Amygdala (tissue), 56 donors: ENCODE results near the gene KIF25.

Experiments
- DNase-seq, 56 donors: peaks; one replicate each; lab custom pipeline; 2025; lab: John Stamatoyannopoulos, UW

The KIF25 gene

DNA sequence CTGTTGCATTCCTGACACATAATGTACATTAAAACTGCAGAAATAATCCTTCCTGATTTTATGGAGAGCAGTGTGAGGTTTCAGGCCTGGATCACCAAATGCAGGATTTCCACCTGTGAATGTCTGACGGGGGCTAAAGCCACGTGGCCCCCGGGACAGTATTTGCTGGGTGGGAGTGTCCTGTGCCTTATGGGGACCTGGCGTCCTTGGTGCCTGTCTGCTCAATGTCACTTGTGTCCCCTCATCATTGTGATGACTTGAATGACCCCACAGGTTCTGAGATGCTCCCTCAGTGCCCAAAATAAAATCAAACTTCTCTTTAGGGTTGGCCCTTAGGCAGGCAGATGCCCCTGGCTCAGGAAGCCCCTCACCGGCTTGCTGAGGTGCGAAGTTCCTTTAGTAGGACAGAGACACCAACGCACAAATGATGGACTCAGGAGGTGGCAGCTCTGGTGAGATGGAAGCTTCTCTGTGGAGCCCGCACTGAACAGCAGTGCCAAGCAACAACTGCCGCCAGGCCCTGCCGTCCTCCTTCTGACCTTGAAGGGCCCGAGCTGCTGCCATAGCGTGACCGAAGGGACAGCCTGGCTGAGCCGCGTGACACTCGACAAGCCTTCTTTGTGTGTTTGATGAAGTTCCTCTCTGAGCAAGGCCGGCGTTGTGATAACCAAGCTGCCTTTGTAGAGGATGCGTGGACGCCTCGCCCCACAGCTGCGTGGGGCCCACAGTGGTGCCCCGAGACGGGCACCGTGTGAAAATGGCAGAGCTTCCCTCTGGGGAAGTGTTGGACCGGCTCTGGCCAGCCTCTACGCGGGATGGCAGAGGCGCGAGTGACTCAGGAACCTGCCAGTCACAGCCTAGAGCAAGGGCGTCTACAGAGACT is 50.6 kb downstream of the KIF25 start:
- DNase-seq = peak in 54 of 56 donors; percentile 27 to 91 (median 66)

DNA sequence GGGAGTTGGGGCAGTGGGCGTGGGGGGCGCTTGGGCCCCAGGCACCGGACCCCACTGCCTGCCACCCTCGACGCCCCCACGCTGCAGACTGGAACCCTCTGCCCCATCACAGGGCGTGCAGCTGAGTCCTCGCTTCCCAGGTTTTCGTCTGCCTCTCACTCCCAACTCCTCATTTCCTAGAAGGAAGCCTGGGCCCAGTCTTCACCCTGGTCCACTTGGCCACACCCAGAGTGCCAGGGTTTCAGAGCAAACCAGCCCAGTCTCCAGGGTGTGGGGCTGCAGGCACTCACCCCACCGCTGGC is 51.2 kb downstream of the KIF25 start:
- DNase-seq = no peak

DNA sequence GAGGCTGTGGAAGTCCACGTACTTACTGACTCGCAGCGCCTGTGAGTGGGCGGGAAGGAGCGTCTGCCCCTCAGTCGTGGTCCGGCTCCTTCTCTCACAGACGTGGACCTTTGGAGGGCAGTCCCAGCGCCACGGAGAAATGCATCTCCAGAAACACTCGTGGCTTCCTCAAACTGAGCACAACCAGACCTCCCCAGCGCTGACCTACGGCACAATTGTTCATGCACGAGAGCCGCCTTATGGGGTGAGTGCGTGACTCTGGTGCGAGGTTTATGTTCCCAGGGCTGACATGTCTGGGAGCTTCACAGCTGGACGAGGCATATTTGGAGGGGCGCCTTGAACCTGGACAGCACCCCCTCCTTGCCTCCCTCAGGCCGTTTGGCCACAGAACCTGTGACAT is 51.8 kb downstream of the KIF25 start:
- no peak for DNase-seq

DNA sequence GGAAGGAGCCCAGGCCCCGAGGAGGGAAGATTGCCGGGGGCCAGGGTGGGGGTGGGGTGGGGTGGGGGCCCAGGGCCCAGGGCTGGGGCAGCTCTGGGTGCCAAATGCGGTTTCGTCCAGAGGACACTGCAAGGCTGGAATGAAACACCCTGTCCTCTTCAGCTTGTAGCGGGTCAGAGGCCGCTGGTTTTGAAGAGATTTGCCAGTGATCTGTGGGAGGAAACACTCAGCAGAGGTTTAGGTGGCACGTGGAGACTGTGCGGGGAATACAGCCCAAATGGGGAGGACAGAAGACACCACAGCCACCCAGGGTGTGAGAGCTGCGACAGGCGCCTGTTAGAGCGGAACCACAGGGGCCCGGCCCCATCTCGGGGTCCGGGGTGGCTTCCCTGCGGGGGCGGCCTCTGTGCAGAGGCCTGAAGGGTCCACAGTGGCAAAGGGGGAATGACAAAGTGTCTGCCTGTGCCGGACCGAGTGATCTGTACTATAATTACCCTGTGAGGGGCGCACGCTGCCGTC is 52.3 kb downstream of the KIF25 start:
- no peak for DNase-seq

DNA sequence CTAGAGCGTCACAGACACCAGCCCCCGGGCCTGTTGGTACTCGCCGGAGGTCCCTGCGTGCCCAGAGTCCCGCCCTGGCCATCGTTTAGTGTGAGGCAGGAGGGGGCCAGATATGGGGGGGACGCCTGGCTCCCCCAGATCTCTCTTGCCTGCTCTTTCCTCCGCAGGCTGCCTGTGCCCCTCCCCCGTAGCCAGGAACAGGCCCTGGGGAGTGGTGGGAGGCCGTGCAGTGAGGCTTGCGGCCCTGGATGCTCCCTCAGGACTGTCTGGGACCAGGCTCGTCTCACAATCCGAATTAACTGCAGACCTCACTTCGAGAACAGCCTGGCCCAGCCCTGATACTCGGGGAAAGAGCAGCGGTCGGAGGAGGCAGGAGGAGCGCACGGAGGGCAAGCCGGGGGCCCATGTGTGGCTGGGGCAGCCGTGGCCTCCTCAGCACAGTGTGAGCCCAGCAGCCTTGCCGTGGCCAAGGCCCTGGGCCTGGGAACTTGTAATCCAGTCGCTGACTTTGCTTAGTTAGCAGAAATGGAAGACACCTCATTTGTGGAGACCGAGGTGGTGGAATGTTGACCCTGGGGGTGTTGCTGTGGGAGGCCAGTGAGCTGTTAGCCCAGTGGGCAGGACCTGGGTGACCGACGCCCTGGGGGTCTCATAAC is 52.9 kb downstream of the KIF25 start:
- DNase-seq = no peak

DNA sequence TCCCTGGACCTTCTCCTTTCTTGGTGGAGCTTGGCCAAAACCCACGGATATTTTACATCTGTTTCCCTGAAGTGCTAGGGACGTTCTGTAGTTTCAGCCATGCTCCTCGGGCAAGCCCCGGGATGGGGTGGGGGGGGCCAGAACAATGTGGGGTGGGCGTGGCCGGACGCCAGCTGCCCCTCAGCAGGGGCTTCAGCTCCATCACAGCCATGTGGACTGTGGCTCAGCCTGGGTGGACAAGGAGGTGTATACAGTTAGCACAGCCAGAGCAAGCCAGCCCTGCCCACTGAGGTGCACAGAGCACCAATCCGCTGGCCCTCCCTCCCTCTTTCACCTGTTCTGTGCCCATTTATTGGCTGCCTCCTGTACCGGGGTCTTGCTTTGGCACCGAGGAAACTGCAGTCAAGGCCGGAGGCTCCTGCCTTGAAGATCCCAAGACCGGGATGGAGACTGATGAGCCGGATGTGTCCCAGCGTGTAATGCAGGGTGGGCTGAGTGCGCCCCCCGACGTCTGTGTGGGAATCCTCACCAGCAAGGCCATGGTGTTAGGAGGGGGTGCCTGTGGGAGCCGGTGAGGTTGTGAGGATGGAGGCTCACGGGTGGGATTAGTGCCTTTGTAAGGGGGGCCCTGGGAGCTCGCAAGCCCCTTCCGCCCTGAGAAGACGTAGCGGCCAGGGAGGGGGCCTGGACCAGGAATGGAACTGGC is 53.6 kb downstream of the KIF25 start:
- DNase-seq = peak in 9 of 56 donors; percentile 15 to 37 (median 27)

DNA sequence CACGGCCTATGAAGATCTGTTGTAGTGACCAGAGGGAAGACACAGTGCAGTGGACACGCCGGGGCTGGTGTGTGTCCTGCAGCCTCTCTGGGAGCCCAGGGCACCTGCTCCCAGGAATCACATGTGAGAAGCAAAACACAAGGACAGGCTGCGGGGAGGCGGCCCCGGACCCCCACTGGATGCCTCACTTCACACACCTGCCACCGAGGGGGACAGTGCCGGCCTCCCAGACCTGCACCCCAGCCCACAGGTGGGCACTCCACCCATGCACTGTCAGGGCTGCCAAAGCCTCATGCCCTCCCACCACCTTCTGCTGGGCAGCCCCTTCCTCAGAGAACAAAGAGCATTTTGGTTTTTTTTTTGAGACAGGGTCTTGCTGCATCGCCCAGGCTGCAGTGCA is 54.2 kb downstream of the KIF25 start:
- no peak for DNase-seq

DNA sequence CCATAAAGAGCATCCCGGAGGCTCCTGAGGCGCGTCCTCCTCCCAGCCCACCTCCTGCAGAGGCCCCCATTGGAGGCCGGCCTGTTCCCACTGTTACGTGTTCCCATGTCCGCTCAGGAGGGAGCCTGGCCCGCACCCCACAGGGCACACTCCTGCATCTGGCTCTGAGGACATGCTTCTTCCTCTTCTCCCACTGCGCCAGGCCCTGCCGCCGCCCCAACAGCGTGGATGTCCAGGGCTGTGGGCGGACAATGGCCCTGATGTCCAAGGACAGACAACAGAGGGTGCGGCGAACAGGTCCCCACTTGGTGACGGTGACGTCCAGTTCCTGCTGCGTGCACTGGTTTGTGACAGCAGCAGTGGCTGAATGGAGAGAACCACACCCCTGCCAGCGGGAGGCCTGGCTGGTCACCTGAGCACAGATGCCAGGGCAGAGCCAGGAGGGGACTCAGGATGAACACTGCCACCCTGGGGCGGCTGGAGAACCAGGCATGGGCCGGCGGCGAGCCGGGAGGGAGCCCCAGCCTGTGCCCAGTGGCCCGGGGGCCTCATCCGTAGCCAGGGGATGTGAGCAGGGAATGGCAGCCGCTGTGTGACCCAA is 54.9 kb downstream of the KIF25 start:
- no peak for DNase-seq

DNA sequence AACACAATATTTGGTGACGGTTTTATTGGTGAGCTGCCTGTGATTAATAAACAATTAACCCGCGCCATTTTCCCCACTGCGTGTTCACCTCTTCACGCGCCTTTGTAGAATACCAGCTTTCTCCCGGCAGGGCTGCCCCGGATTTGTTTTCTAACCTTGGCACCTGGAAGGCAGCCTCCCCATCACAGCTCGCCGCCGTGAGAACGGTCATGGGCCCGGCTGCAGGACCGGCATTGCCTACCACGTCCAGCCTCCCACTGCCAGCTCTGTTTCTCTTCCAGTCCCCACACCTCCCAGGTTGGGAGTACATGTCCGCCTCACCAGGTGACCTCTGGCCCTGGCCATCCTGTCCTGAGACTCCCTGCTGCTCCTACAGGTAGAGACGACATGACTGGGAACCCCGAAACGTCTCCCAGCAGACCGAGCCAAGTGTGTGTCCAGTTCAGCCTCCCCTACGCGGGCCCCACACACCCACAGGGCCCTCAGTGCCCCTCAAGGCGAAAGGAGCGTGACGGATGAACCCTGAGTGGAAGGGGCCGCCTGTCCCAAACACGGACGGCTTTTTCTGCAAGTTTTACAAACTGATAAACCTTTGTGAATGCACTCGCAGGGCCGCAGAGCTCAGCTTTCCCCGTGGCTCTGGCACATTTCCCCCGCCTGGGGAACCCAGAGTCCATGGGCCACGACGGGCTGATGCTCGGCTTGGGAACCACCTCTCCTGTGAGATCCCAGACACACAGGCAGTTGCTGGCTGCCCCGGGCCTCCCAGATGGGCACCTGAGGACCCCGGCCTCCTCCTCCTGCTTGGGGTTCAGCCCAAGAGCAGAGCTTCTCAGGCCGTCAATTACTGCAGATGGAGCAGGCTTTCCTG is 55.9 kb downstream of the KIF25 start:
- no peak for DNase-seq

DNA sequence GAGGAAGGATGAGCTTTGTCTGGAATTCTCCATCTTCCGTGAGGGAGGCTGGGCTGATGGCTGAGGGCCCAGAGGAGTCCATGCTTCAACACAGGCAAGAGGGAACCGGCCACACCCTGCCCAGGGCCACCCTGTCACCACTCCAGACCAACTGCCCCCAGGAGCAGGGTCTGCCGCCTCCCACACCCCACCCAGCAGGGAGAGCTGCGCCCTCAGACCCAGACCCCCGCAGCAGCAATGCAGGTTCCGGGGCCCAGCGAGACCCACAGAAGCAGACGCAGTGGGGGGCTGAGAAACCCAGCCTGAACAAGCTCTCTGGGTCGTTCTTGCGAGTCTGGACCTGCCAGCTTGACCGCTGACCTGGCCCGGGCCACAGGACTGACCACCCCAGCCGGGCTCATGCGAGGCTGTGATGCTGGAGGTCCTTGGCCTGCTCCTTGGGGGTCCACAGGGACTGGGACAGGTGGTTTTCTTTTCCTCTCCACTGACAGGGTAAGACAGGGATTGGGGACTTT is 56.5 kb downstream of the KIF25 start:
- no peak for DNase-seq

DNA sequence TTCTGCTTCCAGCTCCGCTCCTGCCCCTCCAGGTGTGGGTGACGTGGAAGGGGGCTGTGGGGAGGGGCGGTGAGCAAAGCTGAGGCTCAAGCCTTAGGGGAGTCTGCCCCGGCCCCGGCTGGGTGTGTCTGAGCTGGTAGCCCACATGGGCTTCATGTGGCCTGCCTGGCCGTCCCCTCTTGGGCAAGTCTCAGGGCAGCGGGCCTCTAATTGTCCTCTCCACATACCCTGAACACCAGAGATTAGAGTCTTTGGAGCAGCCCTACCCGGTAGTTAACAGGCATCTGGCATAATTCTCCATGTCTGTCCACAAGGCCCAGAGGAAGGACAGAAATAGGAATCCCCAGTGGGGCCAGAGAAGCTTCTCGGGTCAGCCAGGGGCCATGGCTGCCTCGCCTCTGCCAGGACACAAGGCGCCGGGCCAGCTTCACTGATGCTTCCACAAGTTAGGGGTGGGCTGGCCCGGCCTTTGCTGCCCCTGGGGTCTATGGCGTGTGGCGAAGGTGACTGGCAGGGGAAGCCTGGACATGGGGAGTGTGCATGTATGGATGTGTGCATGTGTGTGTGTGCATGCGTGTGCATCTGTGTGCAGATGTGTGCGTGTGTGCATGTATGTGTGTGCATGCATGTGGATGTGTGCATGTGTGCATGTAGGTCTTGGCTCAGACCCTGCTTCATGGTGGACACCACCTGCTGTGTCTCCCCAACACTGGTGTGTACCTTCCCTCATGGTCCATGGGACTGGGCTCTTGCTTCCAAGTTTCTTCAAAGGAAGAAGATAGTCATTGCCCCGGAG is 57.5 kb downstream of the KIF25 start:
- DNase-seq = no peak

DNA sequence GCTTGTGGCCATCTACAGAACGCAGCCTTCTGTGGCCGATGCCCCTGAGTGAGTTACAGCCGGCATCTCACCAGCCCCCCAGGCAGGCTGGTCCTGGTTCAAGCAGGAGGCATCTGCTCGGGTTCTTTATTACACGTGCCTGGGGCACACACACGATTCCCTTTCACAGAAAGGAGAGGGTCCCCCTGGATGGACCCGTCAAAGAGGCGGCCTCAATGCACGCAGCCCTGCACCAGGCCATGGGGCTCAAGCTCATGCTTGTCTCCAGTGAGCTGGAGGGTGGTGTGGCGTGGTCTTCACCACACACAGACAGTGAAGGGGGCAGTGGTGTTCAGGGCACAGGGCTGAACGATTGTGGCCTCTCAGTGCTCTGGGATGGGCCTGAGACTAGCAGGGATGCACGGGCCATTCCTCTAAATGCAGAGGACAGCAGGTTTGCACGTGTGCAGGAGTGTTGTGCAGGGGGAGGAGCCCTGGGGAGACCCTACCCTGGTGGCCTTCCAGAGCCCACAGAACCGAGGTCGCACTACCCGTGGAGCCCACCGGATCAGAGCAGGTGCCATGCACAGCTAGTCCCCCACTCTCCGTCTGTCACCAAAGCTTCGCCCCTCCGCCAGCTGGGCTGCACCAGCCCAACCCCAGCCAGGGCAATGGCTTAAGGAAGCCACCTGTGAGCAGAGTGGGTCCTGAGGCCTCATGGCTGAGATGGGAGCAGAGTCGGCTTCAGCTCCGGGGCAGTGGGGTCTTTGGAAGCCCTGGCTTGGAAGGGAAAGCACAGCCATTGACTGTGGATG is 58.4 kb downstream of the KIF25 start:
- DNase-seq = no peak

DNA sequence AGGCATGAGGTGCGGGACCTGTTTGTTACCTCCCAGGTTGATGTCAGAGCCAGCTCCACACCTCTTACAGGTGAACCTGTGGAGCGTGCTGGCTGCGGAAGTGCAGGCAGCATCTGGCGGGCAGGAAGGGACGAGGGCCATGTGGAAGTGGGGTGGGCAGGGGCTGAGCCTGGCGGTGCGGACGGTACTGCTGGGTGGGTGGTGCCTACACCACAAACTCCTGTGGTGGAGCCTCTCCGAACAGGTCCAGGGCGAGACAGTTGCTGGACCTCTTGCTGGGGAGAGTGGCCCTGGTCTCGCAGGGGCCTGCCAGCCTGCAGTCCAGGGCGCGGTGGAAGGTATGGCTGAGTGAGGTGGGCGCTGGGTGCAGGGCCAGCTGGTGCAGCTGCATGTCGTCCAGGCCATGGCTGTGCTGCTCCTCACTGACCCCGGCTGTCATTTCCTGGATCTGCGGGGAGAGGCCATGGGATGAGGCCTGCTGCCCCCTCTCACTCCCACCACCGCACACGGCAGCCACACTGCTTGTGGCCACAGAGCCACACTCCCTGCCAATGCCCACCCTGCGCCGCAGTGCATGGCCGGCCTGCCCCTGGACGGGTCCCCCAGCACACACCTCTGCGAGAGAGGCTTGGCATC is 59.5 kb downstream of the KIF25 start:
- DNase-seq = no peak

DNA sequence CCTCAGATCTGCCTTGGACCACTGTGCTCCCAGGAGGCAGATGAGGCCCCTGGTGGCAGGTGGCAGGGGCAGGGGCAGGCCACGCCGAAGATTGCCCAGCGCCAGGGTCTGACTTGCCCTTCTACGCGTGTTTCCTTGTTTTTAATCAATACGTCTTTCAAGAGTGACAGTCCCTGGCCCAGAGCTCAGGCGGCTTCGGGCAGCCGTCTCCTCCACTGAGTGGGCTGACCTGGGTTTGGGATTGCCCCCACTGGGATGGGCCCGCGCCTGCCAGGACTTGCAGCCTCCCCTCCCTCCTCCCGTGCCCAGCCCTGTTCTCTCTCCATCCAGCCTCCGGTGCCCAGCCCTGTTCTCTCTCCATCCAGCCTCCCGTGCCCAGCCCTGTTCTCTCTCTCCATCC is 60.4 kb downstream of the KIF25 start:
- DNase-seq = no peak

DNA sequence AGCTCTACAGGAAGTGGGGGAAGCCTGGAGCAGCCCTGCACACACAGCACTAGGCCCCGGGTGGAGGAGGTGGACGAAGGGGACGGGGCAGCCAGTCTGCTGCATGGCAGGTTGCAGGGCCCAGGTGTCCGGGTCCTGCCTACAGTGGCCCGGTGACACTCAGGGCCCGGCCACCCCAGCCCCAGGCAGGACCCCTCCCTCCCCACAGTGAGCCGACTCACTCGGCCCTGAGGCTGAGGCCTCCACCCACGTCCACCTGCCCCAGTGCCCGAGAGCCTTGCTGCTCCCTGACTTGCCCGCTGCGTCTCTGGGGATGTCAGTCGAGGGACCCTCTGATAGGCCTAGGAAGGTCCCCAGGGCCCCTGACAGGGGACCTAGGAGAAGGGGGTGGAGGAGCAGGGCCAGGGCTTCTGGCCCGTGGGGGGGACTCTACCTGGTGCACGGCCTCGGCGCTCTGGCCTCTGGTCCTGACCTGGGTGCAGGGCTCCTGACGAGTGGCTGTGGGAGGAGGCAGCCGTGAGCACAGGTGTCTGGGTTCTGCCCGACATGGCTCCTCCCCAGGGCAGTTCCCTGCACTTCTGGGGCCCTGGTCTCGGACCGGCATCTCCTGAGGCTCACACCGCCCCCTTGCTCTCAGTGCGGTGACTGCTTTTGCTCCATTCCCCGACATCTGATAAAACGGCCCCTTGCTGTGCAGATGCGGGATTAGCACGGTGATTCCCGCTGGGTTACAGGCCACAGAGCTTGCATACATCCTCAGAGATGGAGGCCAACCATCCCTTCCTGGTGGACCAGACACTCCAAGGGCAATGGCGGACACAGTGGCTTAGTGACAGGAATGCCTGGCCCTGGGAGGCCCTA is 61.5 kb downstream of the KIF25 start:
- no peak for DNase-seq

DNA sequence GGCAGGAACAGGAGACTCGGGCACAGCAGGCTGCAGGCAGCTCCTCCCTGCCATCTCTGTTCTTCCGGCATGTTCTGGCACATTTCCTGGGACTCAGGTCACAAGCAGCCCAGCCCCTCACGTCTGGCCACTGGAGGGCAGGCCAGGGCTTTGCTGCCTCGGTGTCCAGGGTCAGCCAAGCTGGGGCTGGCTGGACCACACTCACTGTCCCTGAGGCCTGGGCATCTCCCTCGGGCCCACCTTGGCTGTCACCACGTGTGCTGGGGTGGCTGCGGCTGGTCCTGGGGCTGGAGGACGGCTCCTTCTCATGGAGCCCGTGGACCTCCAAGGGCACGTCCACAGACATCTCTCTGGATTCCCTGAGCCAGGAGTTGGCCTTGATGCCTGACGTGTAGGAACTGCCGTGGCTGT is 63.1 kb downstream of the KIF25 start:
- DNase-seq = peak in 44 of 56 donors; percentile 8 to 79 (median 43)
